Fibroblast of peridontal ligament (primary cell): Measurements from ENCODE around the gene ABTB1.
"Not testable (repeated sequence)": the region's sequence is repeated elsewhere in the genome, so short reads cannot be mapped to it uniquely, and the experiment has no call there.

Experiments
- DNase-seq: peaks from one replicate; pipeline ENCODE4 v3.0.0-alpha.2; 2010; ENCODE audit errors: extremely low read depth

ABTB1 gene

GRCh38 chr3:127650236-127650635 lies 22.5 kb upstream of the ABTB1 start:
- DNase-seq = no peak

- DNase-seq = no peak
These were observed 21.1 kb upstream of the ABTB1 start for GRCh38 chr3:127651516-127652172.

GRCh38 chr3:127652246-127652995 lies 20.3 kb upstream of the ABTB1 start:
- peak; percentile 63 for DNase-seq

- DNase-seq = no peak
These were observed 18.4 kb upstream of the ABTB1 start for GRCh38 chr3:127654374-127654773.

- DNase-seq = not testable (repeated sequence)
These were observed 17.8 kb upstream of the ABTB1 start for GRCh38 chr3:127654993-127655392.

GRCh38 chr3:127655641-127656040 lies 17.1 kb upstream of the ABTB1 start:
- peak; percentile 87 for DNase-seq

GRCh38 chr3:127656906-127657305 lies 15.8 kb upstream of the ABTB1 start:
- DNase-seq = no peak

GRCh38 chr3:127658234-127658633 lies 14.5 kb upstream of the ABTB1 start:
- DNase-seq = peak; percentile 52

- no peak for DNase-seq
These were observed 12.0 kb upstream of the ABTB1 start for GRCh38 chr3:127660621-127661251.

GRCh38 chr3:127661600-127661999 lies 11.2 kb upstream of the ABTB1 start:
- no peak for DNase-seq

- DNase-seq = no peak
These were observed 10.7 kb upstream of the ABTB1 start for GRCh38 chr3:127662001-127662469.

- DNase-seq = no peak
These were observed 9.6 kb upstream of the ABTB1 start for GRCh38 chr3:127663151-127663550.

- DNase-seq = no peak
These were observed 7.6 kb upstream of the ABTB1 start for GRCh38 chr3:127665165-127665564.

GRCh38 chr3:127665586-127665985 lies 7.2 kb upstream of the ABTB1 start:
- DNase-seq = no peak

GRCh38 chr3:127666676-127667075 lies 6.1 kb upstream of the ABTB1 start:
- no peak for DNase-seq

- no peak for DNase-seq
These were observed 5.6 kb upstream of the ABTB1 start for GRCh38 chr3:127667119-127667681.

GRCh38 chr3:127668906-127669305 lies 3.8 kb upstream of the ABTB1 start:
- no peak for DNase-seq

- DNase-seq = no peak
These were observed 3.1 kb upstream of the ABTB1 start for GRCh38 chr3:127669541-127670228.

GRCh38 chr3:127670229-127670559 lies 2.6 kb upstream of the ABTB1 start:
- DNase-seq = no peak

GRCh38 chr3:127670761-127671522 lies 1.8 kb upstream of the ABTB1 start:
- no peak for DNase-seq
